H1 (cell line): ENCODE results near the gene NFATC1.

Source experiments
- ATF3 ChIP-seq: IDR thresholded peaks from 2 replicates; pipeline ENCODE4 v1.6.1; 2011; ENCODE audit warnings: low read depth, mild to moderate bottlenecking, low read length; ENCODE audit not compliant: insufficient read depth
- BRCA1 ChIP-seq: IDR thresholded peaks from 2 replicates; pipeline ENCODE4 v1.6.1; 2012; ENCODE audit warnings: low read depth, low read length, improper control_type of control experiment
- CTCF ChIP-seq, 3 experiments: IDR thresholded peaks; 1 replicate in 2 of 3; 2 replicates in 1 of 3; pipeline versions ENCODE4 v1.5.1 to v1.6.1; 2011; ENCODE audit warnings: low read length in 3 of 3, mild to moderate bottlenecking in 3 of 3, inconsistent platforms in 2 of 3, low read depth in 1 of 3, moderate library complexity in 1 of 3; ENCODE audit not compliant: insufficient read depth in 1 of 3; ENCODE audit errors: control extremely low read depth in 1 of 3
- EGR1 ChIP-seq: IDR thresholded peaks from 2 replicates; pipeline ENCODE4 v1.6.1; 2011; ENCODE audit warnings: low read depth, low read length, borderline replicate concordance
- EP300 ChIP-seq, 2 experiments: IDR thresholded peaks; 1 replicate in 1 of 2; 2 replicates in 1 of 2; pipeline ENCODE4 v1.6.1; 2011 to 2012; ENCODE audit warnings: low read depth in 2 of 2, low read length in 2 of 2, mild to moderate bottlenecking in 2 of 2, borderline replicate concordance in 1 of 2, inconsistent platforms in 1 of 2, moderate library complexity in 1 of 2
- EZH2 ChIP-seq: fragments of 200-600 bp; sonication (generic); IDR thresholded peaks from 2 replicates; pipeline ENCODE4 v1.7.1; 2012; ENCODE audit warnings: low read depth, mild to moderate bottlenecking, moderate library complexity, low read length, inconsistent platforms; ENCODE audit not compliant: severe bottlenecking
- GABPA ChIP-seq: IDR thresholded peaks from 2 replicates; pipeline ENCODE4 v1.6.1; 2011; ENCODE audit warnings: mild to moderate bottlenecking, low read length, moderate library complexity, borderline replicate concordance; ENCODE audit not compliant: insufficient read depth
- JUND ChIP-seq: IDR thresholded peaks from 2 replicates; pipeline ENCODE4 v1.6.1; 2011; ENCODE audit warnings: mild to moderate bottlenecking, improper control_type of control experiment, low read length
- POLR2AphosphoS5 ChIP-seq: IDR thresholded peaks from 2 replicates; pipeline ENCODE4 v1.6.1; 2011; ENCODE audit warnings: low read depth, low read length
- RFX5 ChIP-seq: IDR thresholded peaks from 2 replicates; pipeline ENCODE4 v1.6.1; 2011; ENCODE audit warnings: low read depth, low read length, improper control_type of control experiment, borderline replicate concordance
- SIN3A ChIP-seq, 2 experiments: IDR thresholded peaks in 1 of 2; conservative IDR thresholded peaks in 1 of 2; 2 replicates each; pipeline ENCODE4 v1.6.1; 2011 to 2012; ENCODE audit warnings: low read length in 2 of 2, improper control_type of control experiment in 1 of 2, low read depth in 1 of 2, mild to moderate bottlenecking in 1 of 2

- no peak for TF ChIP-seq EGR1
- no peak for TF ChIP-seq CTCF (IDR thresholded peaks at IDR 0.05; ENCODE audit: control extremely low read depth in 1 of 3, insufficient read depth in 1 of 3, low read depth in 1 of 3, low read length in 3 of 3)
- TF ChIP-seq JUND = no peak
- no peak for TF ChIP-seq GABPA
- TF ChIP-seq POLR2AphosphoS5 = no peak
- TF ChIP-seq RFX5 = no peak
- no peak for TF ChIP-seq BRCA1
- no peak for TF ChIP-seq EP300 (IDR thresholded peaks at IDR 0.05; ENCODE audit: borderline replicate concordance in 1 of 2, low read depth in 2 of 2, low read length in 2 of 2)
- no peak for TF ChIP-seq EZH2
- no peak for TF ChIP-seq ATF3
- no peak for TF ChIP-seq SIN3A (conservative IDR thresholded peaks at IDR 0.05 in 1 of 2, IDR thresholded peaks at IDR 0.05 in 1 of 2; ENCODE audit: low read depth in 1 of 2, low read length in 2 of 2)
Measured at GRCh38 chr18:79466591-79466990, 70.9 kb downstream of the NFATC1 start.
